Panc1 (cell line): ENCODE measurements around the gene CLIP1. TPM values are rescaled to one million over a fixed set of nuclear protein-coding genes. Genes with fewer than 3 reads are reported as not detected.

Source experiments
- ATAC-seq: fragments of 200-7000 bp; cut with Tn5 transposase; 2 replicates; pipeline ENCODE4 v1.9.1; 2020; ENCODE audit warnings: mild to moderate bottlenecking, moderate library complexity
- BruUV-seq: library from RNA; stranded (reverse); fragments of 400-500 nt; replicated peaks from 2 replicates; lab custom pipeline; 2021; lab: Mats Ljungman, UMichigan
- CTCF ChIA-PET: fragments of 300-600 bp; sonication (Branson Sonifier 250); formaldehyde crosslinking; loops from one replicate; lab custom pipeline; 2022; ENCODE audit warnings: antibody characterized with exemption; lab: Charles Lee
- POLR2A ChIA-PET: fragments of 300-600 bp; sonication (Branson Sonifier 250); formaldehyde crosslinking; loops from one replicate; lab custom pipeline; 2022; ENCODE audit warnings: antibody characterized with exemption; lab: Charles Lee
- DNase-seq: peaks from one replicate; pipeline ENCODE4 v3.0.0-alpha.2; 2010; ENCODE audit warnings: low read depth, low spot score
- H3K27ac ChIP-seq: 2 replicates; pipeline ENCODE4 v1.5.1; 2011; ENCODE audit warnings: mild to moderate bottlenecking, low read length, inconsistent platforms
- H3K27me3 ChIP-seq: fragments of 200-500 bp; sonication (Bioruptor generic); 2 replicates; pipeline ENCODE4 v1.6.0; 2014; ENCODE audit warnings: low read length, inconsistent platforms; ENCODE audit not compliant: control insufficient read depth, insufficient read depth
- H3K36me3 ChIP-seq: fragments of 200-500 bp; sonication (Bioruptor generic); 2 replicates; pipeline ENCODE4 v1.5.1; 2014; ENCODE audit warnings: inconsistent platforms, mild to moderate bottlenecking, low read length, moderate library complexity; ENCODE audit not compliant: control insufficient read depth, insufficient read depth
- H3K4me1 ChIP-seq: 2 replicates; pipeline ENCODE4 v1.5.1; 2011; ENCODE audit warnings: inconsistent platforms, mild to moderate bottlenecking, low read length, moderate library complexity; ENCODE audit not compliant: control insufficient read depth, insufficient read depth
- H3K4me3 ChIP-seq, 2 experiments: 2 replicates each; pipeline ENCODE4 v1.5.1; 2011 to 2012; ENCODE audit warnings: low read depth in 2 of 2, low read length in 2 of 2, mild to moderate bottlenecking in 2 of 2, inconsistent platforms in 1 of 2, moderate library complexity in 1 of 2
- H3K9me3 ChIP-seq: fragments of 200-500 bp; sonication (Bioruptor generic); 2 replicates; pipeline ENCODE4 v1.5.1; 2014; ENCODE audit warnings: low read depth, mild to moderate bottlenecking, inconsistent platforms, low read length, moderate library complexity; ENCODE audit not compliant: control insufficient read depth, insufficient read depth
- CTCF ChIP-seq: fragments of 450-650 bp; IDR thresholded peaks from 2 replicates; pipeline ENCODE4 v1.5.1; 2017; ENCODE audit warnings: mild to moderate bottlenecking
- POLR2AphosphoS5 ChIP-seq: IDR thresholded peaks from 2 replicates; pipeline ENCODE4 v1.6.1; 2012; ENCODE audit warnings: mild to moderate bottlenecking, low read depth, low read length, moderate library complexity
- REST ChIP-seq, 2 experiments: IDR thresholded peaks; 2 replicates each; pipeline ENCODE4 v1.6.1; 2011 to 2012; ENCODE audit warnings: low read depth in 2 of 2, control low read depth in 1 of 2, low read length in 1 of 2, mild to moderate bottlenecking in 1 of 2, moderate library complexity in 1 of 2; ENCODE audit not compliant: insufficient read depth in 1 of 2
- SIN3A ChIP-seq: IDR thresholded peaks from 2 replicates; pipeline ENCODE4 v1.6.1; 2012; ENCODE audit warnings: low read depth, mild to moderate bottlenecking, low read length, moderate library complexity, borderline replicate concordance; ENCODE audit not compliant: insufficient read depth
- TCF7L2 ChIP-seq: IDR thresholded peaks from 2 replicates; pipeline ENCODE4 v1.6.1; 2011; ENCODE audit warnings: mild to moderate bottlenecking, low read depth, low read length, inconsistent platforms
- in situ Hi-C: cut with HindIII; loops from 2 replicates; pipeline ENCODE4 v1.10.0; 2016; ENCODE audit warnings: low sequenced_read_pairs, low pct_unique_long_range_greater_than_20kb
- intact Hi-C: fragments of 100-400 bp; cut with micrococcal nuclease; formaldehyde crosslinking; loops from one replicate; pipeline ENCODE4 v1.10.0; 2022; ENCODE audit not compliant: unreplicated experiment
- total RNA-seq: library from RNA; stranded (reverse); gene quantifications from one replicate; pipeline ENCODE4 v1.2.1, GENCODE V29; 2021; ENCODE audit not compliant: unreplicated experiment

Gene CLIP1
- total RNA-seq, 1 experiment from 2014 or later = 117 TPM

- Histone ChIP-seq H3K27me3 (no peaks in the 10 kb centered on the region), H3K4me3 (no peak overlapping the region), H3K36me3 (peaks cover 2% of the 10 kb centered on the region; the same call in 1 of the 2 replicates), H3K27ac (no peak overlapping the region), H3K9me3 (no peaks in the 10 kb centered on the region), H3K4me1 (no peaks in the 10 kb centered on the region)
- ChIA-PET POLR2A (no interaction called here), CTCF (no interaction called here)
- intact Hi-C loops = no loop called here
- no peak for DNase-seq
- TF ChIP-seq REST (IDR thresholded peaks at IDR 0.05; ENCODE audit: insufficient read depth in 1 of 2, low read depth in 2 of 2, low read length in 1 of 2) (no peak), POLR2AphosphoS5 (no peak), SIN3A (no peak), TCF7L2 (no peak), CTCF (no peak)
- in situ Hi-C loops = no loop called here
- ATAC-seq = no peak
- no TSS peak for BruUV-seq
Observed at GRCh38 chr12:122250047-122250446, 172.4 kb downstream of the CLIP1 start.

GRCh38 chr12:122245553-122245952 is 176.9 kb downstream of the CLIP1 start:
- in situ Hi-C loops = no loop called here
- peaks cover 2% of the 10 kb centered on the region; the same call in 1 of the 2 replicates for H3K36me3 ChIP-seq
- ChIA-PET CTCF (no interaction called here), POLR2A (interaction anchor here (0.7 kb wide), 1 partner anchor 18 kb away, joined by 7 read pairs; no protein-coding TSS in a partner anchor)
- intact Hi-C loops = no loop called here
- H3K27me3 ChIP-seq = no peaks in the 10 kb centered on the region
- H3K9me3 ChIP-seq = no peaks in the 10 kb centered on the region
- ATAC-seq (no peak), DNase-seq (no peak)
- no peaks in the 10 kb centered on the region for H3K4me1 ChIP-seq
- no TSS peak for BruUV-seq
- no peak overlapping the region for H3K4me3 ChIP-seq
- no peak overlapping the region for H3K27ac ChIP-seq
- TF ChIP-seq TCF7L2 (no peak), CTCF (no peak), SIN3A (no peak), POLR2AphosphoS5 (no peak), REST (IDR thresholded peaks at IDR 0.05; ENCODE audit: insufficient read depth in 1 of 2, low read depth in 2 of 2, low read length in 1 of 2) (no peak)
